GM13976 (cell line): Measurements from ENCODE around the gene ATP6V0B.

ENCODE experiments used
- DNase-seq: peaks from one replicate; pipeline ENCODE4 v3.0.0; 2012; ENCODE audit warnings: low spot score
- CTCF ChIP-seq: IDR thresholded peaks from 2 replicates; pipeline ENCODE4 v1.5.1; 2012; ENCODE audit warnings: borderline replicate concordance, mild to moderate bottlenecking; ENCODE audit not compliant: insufficient read depth; ENCODE audit errors: extremely low read depth, missing control alignments, control extremely low read depth
- in situ Hi-C: fragments of 300-500 bp; cut with MboI; formaldehyde crosslinking; loops from one replicate; pipeline ENCODE4 v1.12.0; 2022; ENCODE audit warnings: low sequenced_read_pairs, mixed read lengths, inconsistent platforms; ENCODE audit not compliant: unreplicated experiment

ATP6V0B gene

GRCh38 chr1:43945674-43946235 is 29.0 kb upstream of the ATP6V0B start:
- no peak for TF ChIP-seq CTCF
- DNase-seq = no peak
- in situ Hi-C loops = loop anchor here (25.0 kb wide), 2 partner anchors 408 to 708 kb away; partner anchors contain the start of gene PTPRF

DNA sequence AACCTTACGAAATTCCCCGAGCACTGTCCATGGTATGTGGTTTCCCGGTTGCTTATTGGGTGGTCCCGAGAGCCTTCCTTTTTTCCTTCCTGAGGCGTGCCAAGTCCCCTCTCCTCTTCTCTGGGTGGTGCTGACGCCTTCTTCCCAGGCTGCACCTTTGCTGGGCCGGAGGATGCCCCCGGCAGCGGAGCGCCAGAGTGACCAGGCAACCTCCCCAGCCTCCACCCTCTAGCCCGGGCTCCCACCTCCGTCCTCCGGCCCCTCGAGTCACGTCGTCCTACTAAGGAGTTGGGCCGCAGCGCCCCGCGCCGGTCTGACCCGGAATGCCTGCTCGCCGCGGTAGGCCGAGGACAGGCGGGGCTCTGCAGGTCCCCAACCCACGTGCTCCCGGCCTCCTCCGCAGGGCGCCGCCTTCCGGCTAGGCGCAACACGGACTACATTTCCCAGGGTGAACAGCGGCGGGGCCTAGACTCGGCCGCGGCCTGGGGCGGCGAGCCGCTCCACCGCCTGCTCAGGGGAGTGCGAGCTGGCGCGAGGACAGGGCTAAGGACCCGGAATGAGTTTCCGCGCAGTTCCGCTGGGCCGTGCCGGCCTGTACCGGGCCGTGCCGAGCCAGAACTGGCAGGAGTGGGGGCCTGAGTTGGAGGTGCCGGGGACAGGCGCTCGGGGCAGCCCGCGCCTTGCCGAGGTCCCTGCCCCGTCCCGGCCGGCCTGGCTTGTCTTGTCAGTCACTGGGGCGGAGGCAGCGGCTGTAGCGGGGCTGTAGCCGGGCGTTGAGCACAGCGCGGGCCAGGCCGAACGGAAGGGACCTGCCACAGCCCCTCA is 28.3 kb upstream of the ATP6V0B start, which contains the start of gene IPO13:
TSS of gene IPO13 (plus strand) at position 715 of the 825 bp plus-strand sequence. CDS start 651 bp downstream, outside the sequence.
- in situ Hi-C loops = loop anchor here (25.0 kb wide), 2 partner anchors 409 to 709 kb away; partner anchors contain the start of gene PTPRF
- peak; percentile 86 for TF ChIP-seq CTCF

DNA sequence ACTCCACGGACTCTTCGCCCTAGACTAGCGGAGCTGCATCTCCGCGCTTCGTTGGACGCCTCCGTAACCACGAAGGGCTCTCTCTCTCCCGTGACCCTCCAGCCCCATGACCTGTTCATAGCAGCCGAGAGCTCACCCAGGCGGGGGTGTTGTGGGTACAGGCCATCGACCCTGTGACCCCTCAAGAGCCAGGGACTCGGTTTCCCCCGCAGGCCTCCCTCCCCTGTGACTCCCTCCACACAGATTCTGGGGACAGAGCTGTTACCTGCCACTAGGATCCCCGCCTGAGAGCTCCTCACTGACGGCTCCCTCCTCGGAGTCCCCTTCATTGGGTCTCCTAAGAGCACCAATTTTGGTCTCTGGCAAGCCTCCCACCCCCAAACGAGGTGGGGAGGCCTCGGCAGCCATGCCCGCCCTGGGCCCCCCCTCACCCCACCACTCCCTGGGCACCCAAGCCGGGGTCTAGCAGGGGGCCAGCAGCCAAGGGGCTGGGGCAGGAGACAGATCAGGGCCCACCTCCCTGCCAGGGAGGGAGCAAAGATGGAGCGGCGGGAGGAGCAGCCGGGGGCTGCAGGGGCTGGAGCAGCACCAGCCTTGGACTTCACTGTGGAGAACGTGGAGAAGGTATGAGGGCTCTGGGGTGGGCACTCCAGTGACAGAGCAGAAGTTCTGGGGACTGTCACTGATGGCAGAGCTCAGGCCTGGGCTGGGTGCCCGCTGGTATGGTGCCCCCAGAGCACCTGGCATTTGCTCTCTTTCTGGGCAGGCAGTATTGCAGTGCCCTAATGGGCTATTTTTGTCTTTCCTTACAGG is 27.5 kb upstream of the ATP6V0B start:
- no peak for TF ChIP-seq CTCF
- in situ Hi-C loops = loop anchor here (25.0 kb wide), 2 partner anchors 410 to 710 kb away; partner anchors contain the start of gene PTPRF
- DNase-seq = no peak

More for the DNA sequence above, 28.3 kb upstream of the ATP6V0B start, which contains the start of gene IPO13:
- DNase-seq = peak; percentile 99

DNA sequence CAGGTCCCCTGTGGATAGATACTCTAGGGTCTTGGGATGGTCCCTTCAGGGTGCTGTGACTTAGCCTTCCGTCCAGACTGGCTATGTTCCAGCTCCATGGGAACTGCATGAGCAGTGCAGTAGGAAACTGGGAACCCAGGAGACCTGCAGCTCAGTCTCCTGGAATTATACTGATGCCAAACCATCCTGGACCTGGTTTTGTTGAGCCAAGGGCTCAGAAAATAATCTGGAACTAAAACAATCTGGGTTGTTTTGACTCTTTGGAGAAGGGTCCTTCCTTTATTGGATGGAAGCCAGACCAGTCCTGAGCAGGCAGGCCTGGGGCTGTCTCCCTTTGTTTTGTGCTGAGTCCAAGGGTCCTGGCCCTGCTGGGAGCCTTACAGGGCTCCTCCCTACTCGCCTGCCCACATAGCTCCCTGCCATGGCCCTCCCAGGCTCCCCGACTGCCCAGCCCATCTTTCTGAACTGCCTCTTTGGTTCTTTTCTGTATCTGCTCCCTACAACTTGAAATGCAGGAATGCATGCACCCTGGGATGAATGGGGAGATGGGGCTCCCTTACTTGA is 26.8 kb upstream of the ATP6V0B start:
- in situ Hi-C loops = loop anchor here (25.0 kb wide), 2 partner anchors 411 to 711 kb away; partner anchors contain the start of gene PTPRF

DNA sequence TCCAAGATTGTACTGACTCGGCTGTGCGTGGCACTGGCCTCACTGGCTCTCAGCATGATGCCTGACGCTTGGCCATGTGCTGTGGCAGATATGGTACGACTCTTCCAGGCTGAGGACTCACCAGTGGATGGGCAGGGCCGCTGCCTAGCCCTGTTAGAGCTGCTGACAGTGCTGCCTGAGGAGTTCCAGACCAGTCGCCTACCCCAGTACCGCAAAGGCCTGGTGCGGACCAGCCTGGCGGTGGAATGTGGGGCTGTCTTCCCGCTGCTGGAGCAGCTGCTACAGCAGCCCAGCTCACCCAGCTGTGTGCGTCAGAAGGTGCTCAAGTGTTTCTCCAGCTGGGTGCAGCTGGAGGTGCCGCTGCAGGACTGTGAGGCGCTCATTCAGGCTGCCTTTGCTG is 25.1 kb upstream of the ATP6V0B start:
- TF ChIP-seq CTCF = no peak

More for the DNA sequence above, 26.8 kb upstream of the ATP6V0B start:
- no peak for TF ChIP-seq CTCF
- DNase-seq = no peak

More for the DNA sequence above, 25.1 kb upstream of the ATP6V0B start:
- DNase-seq = no peak
- in situ Hi-C loops = loop anchor here (25.0 kb wide), 2 partner anchors 412 to 712 kb away; partner anchors contain the start of gene PTPRF
